GM18861 (cell line): ENCODE measurements around the gene CTRB1.
"Not testable (repeated sequence)": the region's sequence is repeated elsewhere in the genome, so short reads cannot be mapped to it uniquely, and the experiment has no call there.

Experiments used
- ATAC-seq: cut with Tn5 transposase; IDR thresholded peaks from one replicate; pipeline ENCODE4 v1.9.1; 2021; ENCODE audit not compliant: unreplicated experiment

CTRB1 gene

DNA sequence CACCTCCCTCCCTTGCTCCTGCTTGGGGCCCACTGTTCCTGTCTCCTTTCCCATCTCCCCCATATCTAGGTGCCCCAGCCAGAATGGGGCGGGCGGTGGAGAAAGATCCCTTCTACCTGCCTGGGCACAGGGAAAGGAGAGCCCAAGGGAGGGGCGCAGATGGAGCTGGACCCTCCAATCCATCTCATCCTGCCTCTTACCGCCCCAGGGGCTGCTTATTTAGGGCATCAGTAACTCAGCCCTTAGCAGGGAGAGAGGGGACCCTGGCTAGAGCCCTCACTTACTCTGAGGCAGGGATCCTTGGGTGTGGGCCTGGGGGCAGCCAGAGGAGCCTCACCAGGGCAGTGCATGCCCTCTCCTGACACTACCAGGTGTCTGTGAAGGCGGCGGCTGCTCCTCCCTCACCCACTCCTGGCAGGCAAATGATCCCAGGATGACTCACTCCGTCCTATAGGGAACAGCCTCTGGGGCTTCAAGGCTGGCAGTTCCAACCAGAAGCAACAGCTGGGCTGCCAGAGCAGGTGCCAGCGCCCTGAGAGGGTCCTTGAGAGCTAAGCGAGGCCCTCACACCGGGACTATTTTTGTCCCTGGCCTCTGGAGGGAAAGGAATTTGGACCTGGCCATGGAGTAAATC lies 49.0 kb downstream of the CTRB1 start:
- no peak for ATAC-seq

DNA sequence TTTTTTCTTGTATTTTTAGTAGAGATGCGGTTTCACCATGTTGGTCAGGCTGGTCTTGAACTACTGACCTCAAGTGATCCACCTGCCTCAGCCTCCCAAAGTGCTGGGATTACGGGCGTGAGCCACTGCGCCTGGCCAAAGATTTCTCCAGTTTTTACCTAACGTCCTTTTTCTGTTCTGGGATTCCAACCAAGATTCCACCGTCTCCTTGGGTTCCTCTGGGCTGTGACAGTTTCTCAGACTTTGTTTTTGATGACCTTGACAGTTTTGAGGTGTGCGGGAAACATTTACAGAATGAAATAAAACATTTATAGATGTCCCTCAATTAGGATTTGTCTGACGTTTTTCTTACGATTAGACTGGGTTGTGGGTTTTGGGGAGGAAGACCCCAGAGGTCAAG lies 50.6 kb downstream of the CTRB1 start:
- ATAC-seq = not testable (repeated sequence)

GRCh38 chr16:75271441-75272096 lies 52.8 kb downstream of the CTRB1 start:
- no peak for ATAC-seq

GRCh38 chr16:75272097-75272551 lies 53.3 kb downstream of the CTRB1 start:
- no peak for ATAC-seq

- not testable (repeated sequence) for ATAC-seq
These were observed 53.8 kb downstream of the CTRB1 start for GRCh38 chr16:75272629-75273028.

DNA sequence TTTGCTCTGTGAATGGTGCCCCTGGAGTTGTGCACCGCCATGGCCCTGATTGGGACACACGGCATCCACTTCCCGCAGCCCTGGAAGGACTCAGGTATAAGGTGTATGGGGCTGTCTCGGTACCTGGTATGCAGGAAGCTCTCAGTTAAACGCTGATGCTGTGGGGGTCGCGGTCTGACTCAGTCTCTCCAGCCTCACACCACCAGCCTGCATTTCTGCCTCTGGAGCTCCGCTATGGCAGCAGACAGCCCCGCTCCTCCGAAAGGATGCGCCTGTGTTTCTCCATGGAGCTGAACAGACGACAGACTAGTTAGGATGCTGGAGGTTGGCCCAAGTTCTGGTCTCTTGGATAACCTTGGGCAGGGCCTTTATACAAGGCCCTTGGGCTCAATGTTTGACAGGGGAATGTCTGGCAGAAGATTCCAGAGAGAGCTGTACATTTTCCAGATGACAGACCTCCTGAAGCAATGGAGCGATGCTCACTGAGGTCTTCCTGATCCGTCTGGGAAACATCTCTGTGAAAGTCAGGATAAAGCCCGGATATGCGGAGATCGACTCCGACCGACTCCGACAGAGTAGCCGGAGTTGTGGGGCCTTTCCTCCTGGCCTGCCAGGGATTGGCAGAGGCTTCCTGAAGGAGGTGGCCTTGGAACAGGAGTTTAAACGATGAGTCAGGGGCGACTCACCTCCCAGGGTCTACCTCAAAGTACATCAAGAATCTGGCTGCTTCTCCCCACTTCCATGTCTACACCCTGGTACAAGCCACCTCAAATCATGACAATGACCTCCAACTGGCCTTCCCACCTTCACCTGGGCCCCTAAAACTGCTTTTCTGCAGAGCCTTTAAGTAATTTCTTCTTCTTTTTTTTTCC lies 54.5 kb downstream of the CTRB1 start:
- no peak for ATAC-seq
